Ovary (tissue), 9 donors: ENCODE results near the gene HHIPL1. TPM values are rescaled to one million over a fixed set of nuclear protein-coding genes. Genes with fewer than 3 reads are reported as not detected.

Experiments used
- DNase-seq, 5 donors: peaks; one replicate each; pipeline ENCODE4 v3.0.0-alpha.2; 2019 to 2020
- H3K27ac ChIP-seq, 2 donors: fragments of 200-600 bp; one replicate each; pipeline versions ENCODE4 v1.5.1 to v1.8.0; 2019 to 2022
- H3K27me3 ChIP-seq: fragments of 200-600 bp; one replicate; pipeline ENCODE4 v1.8.0; 2022
- H3K36me3 ChIP-seq: fragments of 200-600 bp; sonication (generic); one replicate; pipeline ENCODE4 v1.5.1; 2019
- H3K4me1 ChIP-seq: one replicate; pipeline ENCODE4 v1.8.1; 2013; ENCODE audit warnings: mild to moderate bottlenecking, moderate library complexity; ENCODE audit not compliant: insufficient read depth
- H3K4me3 ChIP-seq: fragments of 200-600 bp; sonication (generic); one replicate; pipeline ENCODE4 v1.5.1; 2017
- H3K9me3 ChIP-seq, 2 donors: fragments of 200-600 bp in 1 of 2; sonication (generic) in 1 of 2; one replicate each; pipeline versions ENCODE4 v1.5.1 to v1.8.1; 2013 to 2019; ENCODE audit warnings: mild to moderate bottlenecking in 1 of 2, moderate library complexity in 1 of 2
- CTCF ChIP-seq, 3 donors: fragments of 450-650 bp in 2 of 3; fragments of 200-600 bp in 1 of 3; IDR thresholded peaks; one replicate each; pipeline versions ENCODE4 v1.5.1 to v1.8.0; 2016 to 2022; ENCODE audit warnings: antibody characterized with exemption in 3 of 3, mild to moderate bottlenecking in 1 of 3
- EP300 ChIP-seq: sonication (generic); formaldehyde crosslinking; IDR thresholded peaks from one replicate; pipeline ENCODE4 v1.6.1; 2017; ENCODE audit warnings: antibody characterized with exemption
- POLR2A ChIP-seq: fragments of 450-650 bp; IDR thresholded peaks from one replicate; pipeline ENCODE4 v1.6.1; 2017; ENCODE audit warnings: antibody characterized with exemption, mild to moderate bottlenecking, moderate library complexity
- WGBS, 3 donors: extraction: QIAGEN DNeasy Blood & Tissue Kit in 1 of 3; methylation state at CpG; one replicate each; pipeline versions ENCODE4 v1.1.5 to v1.1.7; 2013 to 2017; 5-methylcytosine and 5-hydroxymethylcytosine counted together
- intact Hi-C, 4 donors: fragments of 100-400 bp; cut with DNase I; formaldehyde crosslinking; loops; one replicate each; pipeline versions ENCODE4 v1.11.0 to v1.15.1; 2022 to 2023
- polyA plus RNA-seq, 2 donors: library from polyadenylated mRNA; stranded (reverse); fragments of 200-250 nt in 1 of 2; fragments of 350-450 nt in 1 of 2; fragmentation: Illumina TruSeq in 1 of 2; extraction: RNeasy Lipid Tissue Mini Kit (QIAGEN cat#74804) in 1 of 2; gene quantifications; one replicate each; pipeline ENCODE4 v1.2.3, GENCODE V29; 2013 to 2014
- total RNA-seq, 7 donors: library from RNA; depleted of rRNA in 2 of 7; stranded (reverse); fragments of >200 nt in 2 of 7; fragmentation: NEBNext Ultra II Directional in 3 of 7; extraction: Animal tissue kit (Norgen Biotek cat#: 25700) in 3 of 7; gene quantifications; one replicate each; pipeline versions ENCODE4 v1.1.0 to v1.2.4, GENCODE V29; 2016 to 2023
- donor health status: DM: no; HTN: no; CAD: no; lungs with moderate emphysema.
- donor health status: DM: no; HTN: no; CAD: no.
- donor health status: Bipolar disorder and iron deficiency.
- donor health status: DM: yes; HTN: yes; CAD: no.
- donor health status: DM: no; HTN: no; CAD: no.
- donor health status: DM: yes; HTN: yes; CAD: no.

The HHIPL1 gene
- total and polyA plus RNA-seq, 9 donors: 0.48 to 3.8 (median 2.1) TPM

GRCh38 chr14:99686557-99687283, 41.8 kb downstream of the HHIPL1 start:
- Histone ChIP-seq H3K27ac (no peak overlapping the region), H3K4me3 (no peak overlapping the region), H3K27me3 (no peaks in the 10 kb centered on the region), H3K4me1 (peaks cover 2% of the 10 kb centered on the region), H3K36me3 (no peaks in the 10 kb centered on the region), H3K9me3 (no peaks in the 10 kb centered on the region)
- TF ChIP-seq POLR2A (no peak), CTCF (IDR thresholded peaks at IDR 0.05) (no peak), EP300 (no peak)
- DNase-seq: peak in 2 of 5 donors; percentile 1 to 16
- 77 to 89% (median 84%) methylated on average over 8 of the region's 8 CpGs for WGBS, 3 donors
- intact Hi-C loops: no loop called here

- Histone ChIP-seq H3K27me3 (no peaks in the 10 kb centered on the region), H3K36me3 (no peaks in the 10 kb centered on the region), H3K27ac (no peak overlapping the region), H3K9me3 (no peaks in the 10 kb centered on the region), H3K4me1 (peaks cover 2% of the 10 kb centered on the region), H3K4me3 (no peak overlapping the region)
- TF ChIP-seq POLR2A (no peak), EP300 (no peak), CTCF (IDR thresholded peaks at IDR 0.05) (no peak)
- intact Hi-C loops: no loop called here
- WGBS, 3 donors: 64 to 67% (median 66%) methylated on average over 12 of the region's 12 CpGs
- peak in 2 of 5 donors; percentile 5 to 18 for DNase-seq
Observed at GRCh38 chr14:99687284-99688209, 42.6 kb downstream of the HHIPL1 start.

- Histone ChIP-seq H3K9me3 (no peaks in the 10 kb centered on the region), H3K27me3 (no peaks in the 10 kb centered on the region), H3K4me1 (no peaks in the 10 kb centered on the region), H3K27ac (no peak overlapping the region), H3K4me3 (no peak overlapping the region), H3K36me3 (no peaks in the 10 kb centered on the region)
- 52 to 64% (median 58%) methylated on average over 10 of the region's 10 CpGs for WGBS, 3 donors
- TF ChIP-seq EP300 (no peak), CTCF (IDR thresholded peaks at IDR 0.05) (no peak), POLR2A (no peak)
- intact Hi-C loops: no loop called here
- DNase-seq: peak in 2 of 5 donors; percentile 6 to 16
Observed at GRCh38 chr14:99688210-99688581, 43.3 kb downstream of the HHIPL1 start.

- intact Hi-C loops: no loop called here
Observed at GRCh38 chr14:99688629-99689028, 43.7 kb downstream of the HHIPL1 start.

More at GRCh38 chr14:99688629-99689028, 43.7 kb downstream of the HHIPL1 start:
- TF ChIP-seq EP300 (no peak), CTCF (IDR thresholded peaks at IDR 0.05) (no peak), POLR2A (no peak)
- Histone ChIP-seq H3K9me3 (no peaks in the 10 kb centered on the region), H3K4me3 (no peak overlapping the region), H3K27me3 (no peaks in the 10 kb centered on the region), H3K36me3 (no peaks in the 10 kb centered on the region), H3K4me1 (no peaks in the 10 kb centered on the region), H3K27ac (no peak overlapping the region)
- WGBS, 3 donors: 78 to 87% (median 83%) methylated on average over 11 of the region's 11 CpGs
- peak in 1 of 5 donors; percentile 3 for DNase-seq
